ENCODE data around the gene RNF224.

DNA sequence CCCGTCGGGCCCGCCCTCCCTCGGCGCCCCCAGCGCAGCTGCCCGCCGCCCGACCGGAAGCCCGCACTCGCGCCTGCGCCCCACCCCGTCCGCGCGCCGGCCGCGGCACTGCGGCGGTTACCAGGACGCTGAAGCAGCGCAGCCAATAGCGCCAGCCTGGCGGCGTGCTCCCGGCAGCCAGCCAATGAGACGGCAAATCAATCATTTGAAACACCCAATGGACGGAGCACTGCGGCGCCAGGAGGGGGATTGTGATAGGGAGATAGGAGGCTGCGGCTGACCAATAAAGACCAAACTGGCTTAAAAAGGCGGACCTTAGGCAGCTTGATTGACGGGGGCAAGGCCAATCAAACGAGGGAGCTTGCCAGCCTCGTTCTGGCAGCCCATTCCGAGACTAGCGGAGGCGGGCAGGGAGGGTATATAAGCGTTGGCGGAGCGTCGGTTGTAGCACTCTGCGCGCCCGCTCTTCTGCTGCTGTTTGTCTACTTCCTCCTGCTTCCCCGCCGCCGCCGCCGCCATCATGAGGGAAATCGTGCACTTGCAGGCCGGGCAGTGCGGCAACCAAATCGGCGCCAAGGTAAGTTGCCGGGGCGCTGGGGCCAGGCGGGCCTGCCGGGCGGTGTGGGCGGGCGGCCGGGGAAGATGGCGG is 13.7 kb downstream of the RNF224 start, which contains the start of gene TUBB4B:
- TF ChIP-seq YY1 (IDR thresholded peaks at IDR 0.05; ENCODE audit: insufficient read depth, insufficient read length) (no peak), ZNF274 (IDR thresholded peaks at IDR 0.05; ENCODE audit: low read depth, low read length) (no peak), SUZ12 (IDR thresholded peaks at IDR 0.05; ENCODE audit: extremely low read depth, insufficient read depth, insufficient read length) (no peak)

All from NT2/D1 (cell line).